Stomach smooth muscle (tissue), 2 donors: Measurements from ENCODE around the gene COA7.
"Not testable (repeated sequence)": the region's sequence is repeated elsewhere in the genome, so short reads cannot be mapped to it uniquely, and the experiment has no call there.

Experiments
- H3K27ac ChIP-seq: one replicate; pipeline ENCODE4 v1.7.0; 2013; ENCODE audit warnings: mild to moderate bottlenecking, low read length, inconsistent platforms
- H3K27me3 ChIP-seq, 2 donors: one replicate each; pipeline ENCODE4 v1.7.0; 2013; ENCODE audit warnings: low read length in 2 of 2; ENCODE audit not compliant: insufficient read depth in 2 of 2, control insufficient read depth in 1 of 2
- H3K36me3 ChIP-seq, 2 donors: one replicate each; pipeline ENCODE4 v1.7.0; 2013; ENCODE audit warnings: low read length in 2 of 2; ENCODE audit not compliant: control insufficient read depth in 2 of 2, insufficient read depth in 2 of 2
- H3K4me1 ChIP-seq: one replicate; pipeline ENCODE4 v1.7.0; 2013; ENCODE audit warnings: low read length; ENCODE audit not compliant: control insufficient read depth, insufficient read depth
- H3K4me3 ChIP-seq, 2 donors: one replicate each; pipeline ENCODE4 v1.7.0; 2013; ENCODE audit warnings: low read length in 2 of 2
- H3K9ac ChIP-seq, 2 donors: one replicate each; pipeline ENCODE4 v1.7.0; 2013; ENCODE audit warnings: low read length in 2 of 2, mild to moderate bottlenecking in 1 of 2
- H3K9me3 ChIP-seq, 2 donors: one replicate each; pipeline ENCODE4 v1.7.0; 2013; ENCODE audit warnings: low read length in 2 of 2; ENCODE audit not compliant: control insufficient read depth in 2 of 2
- donor health status: healthy.
- donor health status: Pancreatic carcinoma.

COA7 gene

DNA sequence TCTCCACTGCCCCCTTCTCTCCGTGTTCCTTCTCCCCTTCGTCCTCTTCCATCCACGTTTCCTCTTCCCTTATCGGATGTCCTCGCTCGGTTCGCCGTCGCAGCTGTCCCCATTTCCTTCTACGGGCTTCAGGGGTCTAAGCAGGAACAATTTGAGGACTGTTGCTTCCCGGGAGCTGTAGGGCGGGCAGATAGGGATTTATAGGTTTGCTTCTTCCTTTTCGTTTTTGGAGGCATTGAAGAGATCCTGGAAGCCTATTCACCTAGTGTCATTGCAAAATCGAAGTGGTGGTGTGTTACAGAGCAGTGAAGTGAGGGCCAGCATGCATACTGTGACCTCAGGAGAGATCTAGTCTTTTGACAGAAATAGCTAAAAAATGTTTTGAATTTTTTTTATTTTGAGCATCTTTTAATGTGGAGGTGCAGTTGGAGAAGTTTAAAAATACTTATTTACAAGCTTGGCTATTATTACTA is 29.0 kb upstream of the COA7 start:
- Histone ChIP-seq H3K27me3 (no peaks in the 10 kb centered on the region), H3K36me3 (peaks cover 0 to 3% of the 10 kb centered on the region in 2 donors), H3K9ac (peak overlapping the region; percentile 91 to 98), H3K4me3 (peak overlapping the region; percentile 92 to 98), H3K4me1 (peaks cover 7% of the 10 kb centered on the region), H3K27ac (peak overlapping the region; percentile 41), H3K9me3 (no peaks in the 10 kb centered on the region)

DNA sequence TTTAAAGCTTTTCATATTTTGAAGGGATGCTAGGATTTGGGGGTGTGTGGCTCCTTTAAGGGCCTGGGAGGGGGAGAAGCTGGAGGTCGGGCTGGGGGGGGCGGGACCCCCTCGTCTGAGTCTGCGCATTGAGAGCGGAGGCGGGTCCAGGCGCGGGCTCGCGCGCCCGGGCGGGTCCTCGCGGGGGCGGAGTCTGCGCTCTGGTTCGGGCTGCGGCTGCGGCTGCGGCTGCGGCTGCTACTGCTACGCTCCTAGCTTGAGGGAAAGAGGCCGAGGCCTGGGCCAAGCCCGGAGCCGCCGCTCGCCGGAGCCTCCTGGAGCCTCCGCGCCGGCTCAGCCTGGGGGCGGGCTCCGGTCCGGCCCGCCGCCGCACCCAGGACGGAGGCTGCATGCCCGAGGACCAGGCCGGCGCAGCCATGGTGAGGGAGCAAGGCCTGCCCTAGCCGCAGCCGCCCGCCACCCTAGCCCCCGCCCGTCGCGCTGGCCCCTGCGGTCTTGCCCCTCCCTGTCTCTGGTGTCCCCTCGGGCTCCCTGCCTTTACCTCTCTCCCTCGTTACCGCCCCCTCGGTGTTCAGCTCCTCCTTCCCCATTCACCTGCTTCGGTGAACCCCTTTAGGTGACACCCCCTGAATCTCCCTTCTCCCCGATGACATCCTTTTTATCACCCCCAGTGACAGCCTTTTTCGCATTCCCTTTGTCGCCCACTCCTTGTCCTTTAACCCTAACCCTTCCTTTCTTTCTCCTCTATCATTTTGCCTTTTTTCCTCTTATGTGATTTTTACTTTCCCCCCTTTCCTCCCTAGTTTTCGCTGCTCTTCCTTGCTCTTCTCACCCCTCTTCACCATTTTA is 28.3 kb upstream of the COA7 start, which contains the start of gene ZYG11B:
ZYG11B (plus strand) TSS at position 189 of the 849 bp plus-strand sequence; CDS start at position 390, 201 bp downstream.
- H3K4me1 ChIP-seq = peaks cover 7% of the 10 kb centered on the region

GRCh38 chr1:52725903-52726264 is 27.7 kb upstream of the COA7 start:
- peak overlapping the region; percentile 84 to 92 for H3K4me3 ChIP-seq
- H3K36me3 ChIP-seq = no peaks in the 10 kb centered on the region
- no peak overlapping the region for H3K27ac ChIP-seq

More for the DNA sequence above, 28.3 kb upstream of the COA7 start, which contains the start of gene ZYG11B:
- peak within 1 kb of the TSS; percentile 91 to 98 for H3K9ac ChIP-seq
- H3K4me3 ChIP-seq = peak within 1 kb of the TSS; percentile 92 to 98
- peak within 1 kb of the TSS; percentile 41 for H3K27ac ChIP-seq
- H3K9me3 ChIP-seq = no peaks in the 10 kb centered on the region
- no peaks in the 10 kb centered on the region for H3K27me3 ChIP-seq
- H3K36me3 ChIP-seq = no peaks in the 10 kb centered on the region

DNA sequence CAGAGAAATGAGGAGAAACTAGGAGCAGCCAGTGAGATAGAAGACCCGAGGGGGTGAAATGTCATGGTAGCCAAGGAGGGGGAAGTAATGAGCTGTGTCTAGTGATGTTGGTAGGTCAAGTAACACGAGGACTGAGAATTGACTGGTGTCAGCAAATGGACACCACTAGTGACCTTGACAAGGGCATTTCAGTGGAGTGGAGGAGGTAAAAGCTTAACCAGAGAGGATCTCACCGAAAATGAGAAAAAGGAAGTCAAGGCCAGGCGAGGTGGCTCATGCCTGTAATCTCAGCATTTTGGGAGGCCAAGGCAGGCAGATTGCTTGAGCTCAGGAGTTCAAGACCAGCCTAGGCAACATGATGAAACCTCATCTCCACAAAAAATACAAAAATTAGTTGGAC is 25.1 kb upstream of the COA7 start:
- Histone ChIP-seq H3K4me3 (no peak overlapping the region), H3K9me3 (no peaks in the 10 kb centered on the region), H3K27ac (no peak overlapping the region), H3K27me3 (no peaks in the 10 kb centered on the region), H3K9ac (no peak overlapping the region), H3K36me3 (no peaks in the 10 kb centered on the region), H3K4me1 (peaks cover 4% of the 10 kb centered on the region)

More at GRCh38 chr1:52725903-52726264, 27.7 kb upstream of the COA7 start:
- Histone ChIP-seq H3K9ac (peak overlapping the region; percentile 75 to 86), H3K9me3 (no peaks in the 10 kb centered on the region), H3K27me3 (no peaks in the 10 kb centered on the region), H3K4me1 (peaks cover 7% of the 10 kb centered on the region)

DNA sequence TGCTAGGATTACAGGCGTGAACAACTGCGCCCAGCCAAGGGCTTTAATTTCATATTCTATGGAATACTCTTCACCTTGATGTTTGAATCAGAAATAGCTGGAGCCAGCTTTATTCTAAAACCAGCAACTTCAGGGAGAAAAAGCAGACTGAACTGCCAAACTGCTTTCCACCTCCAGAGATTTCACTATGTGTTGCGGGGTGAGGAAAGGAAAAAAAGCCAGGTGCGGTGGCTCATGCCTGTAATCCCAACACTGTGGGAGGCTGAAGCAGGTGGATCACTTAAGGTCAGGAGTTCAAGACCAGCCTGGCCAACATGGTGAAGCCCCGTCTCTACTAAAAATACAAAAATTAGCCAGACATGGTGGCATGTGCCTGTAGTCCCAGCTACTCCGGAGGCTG is 17.1 kb upstream of the COA7 start:
- H3K4me3 ChIP-seq, H3K4me1 ChIP-seq, H3K27me3 ChIP-seq, H3K9me3 ChIP-seq, H3K9ac ChIP-seq, H3K36me3 ChIP-seq, H3K27ac ChIP-seq: not testable (repeated sequence)

DNA sequence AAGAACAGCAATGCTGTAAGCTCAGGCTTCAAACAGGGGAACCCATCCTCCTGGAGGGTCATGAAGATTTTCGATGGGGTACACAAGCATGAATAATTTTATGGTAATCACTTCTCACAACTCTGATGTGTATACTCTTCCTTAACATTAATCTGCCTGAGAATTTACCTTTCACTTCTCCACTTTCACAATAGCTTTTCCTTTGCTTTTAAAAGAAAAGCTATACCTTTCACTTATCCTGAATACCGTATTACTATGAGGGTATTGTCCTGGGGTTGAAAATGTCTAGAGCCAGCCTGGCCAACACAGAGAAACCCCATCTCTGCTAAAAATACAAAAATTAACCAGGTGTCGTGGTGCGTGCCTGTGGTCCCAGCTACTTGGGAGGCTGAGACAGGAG is 15.4 kb upstream of the COA7 start:
- Histone ChIP-seq H3K4me1 (peaks cover 7% of the 10 kb centered on the region), H3K36me3 (no peaks in the 10 kb centered on the region), H3K27ac (no peak overlapping the region), H3K9ac (no peak overlapping the region), H3K4me3 (no peak overlapping the region), H3K27me3 (no peaks in the 10 kb centered on the region), H3K9me3 (no peaks in the 10 kb centered on the region)

- Histone ChIP-seq H3K4me1 (peaks cover 13% of the 10 kb centered on the region), H3K4me3 (no peak overlapping the region), H3K9ac (no peak overlapping the region), H3K27ac (no peak overlapping the region), H3K36me3 (no peaks in the 10 kb centered on the region), H3K27me3 (no peaks in the 10 kb centered on the region), H3K9me3 (no peaks in the 10 kb centered on the region)
Observed at GRCh38 chr1:52709016-52709415, 10.9 kb upstream of the COA7 start.

DNA sequence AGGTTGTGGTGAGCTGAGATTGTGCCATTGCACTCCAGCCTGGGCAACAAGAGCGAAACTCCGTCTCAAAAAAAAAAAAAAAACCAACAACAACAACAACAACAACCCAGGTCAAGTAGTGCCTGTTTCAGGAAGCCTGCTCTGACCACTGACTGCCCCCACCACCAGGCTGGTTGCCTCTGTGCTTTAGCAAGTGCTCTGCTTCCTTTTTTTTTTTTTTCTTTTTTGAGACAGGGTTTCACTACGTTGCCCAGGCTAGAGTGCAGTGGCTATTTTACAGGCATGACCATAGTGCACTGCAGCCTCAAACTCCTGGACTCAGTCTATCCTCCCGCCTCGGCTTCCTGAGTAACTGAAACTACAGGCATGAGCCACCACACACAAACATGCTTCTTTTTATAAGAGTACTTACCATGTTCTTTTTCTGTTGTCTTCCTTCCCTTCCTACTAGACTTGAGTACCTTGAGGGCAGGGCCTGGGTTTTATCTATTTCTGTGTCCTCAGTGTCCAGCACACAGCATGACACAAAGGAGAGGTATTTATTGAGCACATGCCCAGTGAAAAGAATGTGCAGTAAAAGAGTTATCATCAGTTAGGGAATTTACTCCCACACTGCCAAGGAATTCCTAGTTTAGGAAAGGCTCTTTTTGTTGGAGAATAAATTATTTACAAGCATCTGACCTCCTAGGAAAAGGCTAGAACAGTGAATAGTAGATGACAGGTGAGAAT is 9.9 kb upstream of the COA7 start:
- no peak overlapping the region for H3K9ac ChIP-seq
- no peak overlapping the region for H3K27ac ChIP-seq
- peaks cover 16% of the 10 kb centered on the region for H3K4me1 ChIP-seq
- H3K36me3 ChIP-seq = no peaks in the 10 kb centered on the region
- H3K4me3 ChIP-seq = no peak overlapping the region
- no peaks in the 10 kb centered on the region for H3K9me3 ChIP-seq
- no peaks in the 10 kb centered on the region for H3K27me3 ChIP-seq

DNA sequence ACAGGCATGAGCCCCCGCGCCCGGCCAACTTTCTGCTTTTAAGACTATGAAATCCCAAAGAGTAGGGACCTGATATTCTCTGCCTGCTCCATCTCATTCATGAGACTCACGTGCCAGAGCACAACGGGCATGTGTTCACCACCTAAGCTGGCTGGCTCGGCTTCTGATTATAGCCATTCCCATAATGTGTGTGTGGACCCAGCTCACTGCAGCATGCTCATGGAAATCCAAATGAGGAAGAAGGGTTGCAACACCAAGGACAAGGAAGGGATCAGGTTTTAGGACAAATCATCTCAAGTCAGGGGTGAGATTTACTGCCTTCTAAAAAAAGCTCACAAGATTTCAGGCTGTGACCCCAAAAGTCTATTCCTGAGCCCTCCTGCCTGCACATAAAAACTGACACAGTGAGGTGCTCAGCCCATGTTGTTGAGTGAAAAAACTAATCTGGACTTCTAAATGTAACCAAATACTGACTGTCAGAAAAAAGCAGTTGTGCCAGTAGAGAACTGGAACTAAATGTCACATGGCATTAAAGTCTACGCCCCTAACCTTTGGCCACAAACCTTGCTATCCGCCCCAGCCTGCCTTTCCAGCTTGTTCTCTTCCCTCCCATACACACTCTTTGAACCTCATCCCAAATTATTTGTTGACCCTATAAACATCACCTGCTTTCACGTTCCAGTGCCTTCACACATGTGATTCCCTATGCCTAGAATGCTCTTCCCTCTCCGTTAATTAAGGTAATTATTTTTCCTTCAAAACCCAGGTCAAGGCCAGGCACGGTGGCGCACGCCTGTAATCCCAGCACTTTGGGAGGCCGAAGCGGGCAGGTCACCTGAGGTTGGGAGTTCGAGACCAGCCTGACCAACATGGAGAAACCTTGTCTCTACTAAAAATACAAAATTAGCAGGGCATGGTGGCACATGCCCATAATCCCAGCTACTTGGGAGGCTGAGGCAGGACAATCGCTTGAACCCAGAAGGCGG is 9.1 kb upstream of the COA7 start:
- no peaks in the 10 kb centered on the region for H3K36me3 ChIP-seq
- H3K27ac ChIP-seq = no peak overlapping the region
- peaks cover 19% of the 10 kb centered on the region for H3K4me1 ChIP-seq
- H3K27me3 ChIP-seq = no peaks in the 10 kb centered on the region
- H3K9me3 ChIP-seq = no peaks in the 10 kb centered on the region
- H3K9ac ChIP-seq = no peak overlapping the region
- no peak overlapping the region for H3K4me3 ChIP-seq

- Histone ChIP-seq H3K27ac (no peak overlapping the region), H3K9ac (no peak overlapping the region), H3K4me3 (no peak overlapping the region), H3K27me3 (no peaks in the 10 kb centered on the region), H3K9me3 (no peaks in the 10 kb centered on the region), H3K4me1 (peaks cover 19% of the 10 kb centered on the region), H3K36me3 (no peaks in the 10 kb centered on the region)
Observed at GRCh38 chr1:52706136-52706670, 8.1 kb upstream of the COA7 start.
